Epithelial cell of esophagus (primary cell): ENCODE results near the gene PSTPIP2.
A peak's percentile ranks its signal among the peaks of the same experiment; 100 is the strongest.

Experiments used
- DNase-seq: peaks from one replicate; pipeline ENCODE4 v3.0.0; 2010; ENCODE audit warnings: low read depth
- H3K4me3 ChIP-seq: 2 replicates; pipeline ENCODE4 v1.5.1; 2011; ENCODE audit warnings: mild to moderate bottlenecking, low read length, control low read depth
- TF ChIP-seq, protein P1 (sequence below): IDR thresholded peaks from 2 replicates; pipeline ENCODE4 v1.5.1; 2011; ENCODE audit warnings: low read depth, mild to moderate bottlenecking, low read length, control low read depth, inconsistent platforms; ENCODE audit not compliant: insufficient read depth; ENCODE audit errors: missing control alignments

PSTPIP2 gene

GRCh38 chr18:46070232-46070631 is 1.8 kb downstream of the PSTPIP2 start:
- no peak for DNase-seq
- TF ChIP-seq, protein P1, sequence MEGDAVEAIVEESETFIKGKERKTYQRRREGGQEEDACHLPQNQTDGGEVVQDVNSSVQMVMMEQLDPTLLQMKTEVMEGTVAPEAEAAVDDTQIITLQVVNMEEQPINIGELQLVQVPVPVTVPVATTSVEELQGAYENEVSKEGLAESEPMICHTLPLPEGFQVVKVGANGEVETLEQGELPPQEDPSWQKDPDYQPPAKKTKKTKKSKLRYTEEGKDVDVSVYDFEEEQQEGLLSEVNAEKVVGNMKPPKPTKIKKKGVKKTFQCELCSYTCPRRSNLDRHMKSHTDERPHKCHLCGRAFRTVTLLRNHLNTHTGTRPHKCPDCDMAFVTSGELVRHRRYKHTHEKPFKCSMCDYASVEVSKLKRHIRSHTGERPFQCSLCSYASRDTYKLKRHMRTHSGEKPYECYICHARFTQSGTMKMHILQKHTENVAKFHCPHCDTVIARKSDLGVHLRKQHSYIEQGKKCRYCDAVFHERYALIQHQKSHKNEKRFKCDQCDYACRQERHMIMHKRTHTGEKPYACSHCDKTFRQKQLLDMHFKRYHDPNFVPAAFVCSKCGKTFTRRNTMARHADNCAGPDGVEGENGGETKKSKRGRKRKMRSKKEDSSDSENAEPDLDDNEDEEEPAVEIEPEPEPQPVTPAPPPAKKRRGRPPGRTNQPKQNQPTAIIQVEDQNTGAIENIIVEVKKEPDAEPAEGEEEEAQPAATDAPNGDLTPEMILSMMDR: no peak
- no peak overlapping the region for H3K4me3 ChIP-seq

DNA sequence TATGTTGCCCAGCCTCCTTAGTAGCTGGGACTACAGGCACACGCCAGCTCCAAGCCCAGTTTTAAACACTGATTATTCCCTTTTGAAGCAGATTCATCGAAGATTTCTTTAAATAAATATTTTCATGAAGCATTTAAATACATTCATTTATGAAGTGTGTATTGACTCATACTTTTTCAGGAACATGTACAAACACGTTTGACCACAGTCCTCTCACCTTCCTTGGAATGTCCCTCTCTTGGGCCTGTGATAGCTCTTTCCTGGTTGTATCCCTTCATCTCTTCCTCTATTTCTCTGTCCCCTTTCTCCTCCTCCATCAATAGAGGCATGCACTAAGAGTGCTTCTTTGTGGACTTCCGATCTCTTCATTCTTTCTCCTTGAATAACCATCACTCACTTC is 2.5 kb downstream of the PSTPIP2 start:
- H3K4me3 ChIP-seq: no peak overlapping the region
- TF ChIP-seq, protein P1: no peak
- DNase-seq: peak; percentile 91

GRCh38 chr18:46068763-46069162 is 3.3 kb downstream of the PSTPIP2 start:
- TF ChIP-seq, protein P1: no peak
- peak overlapping the region; percentile 33 for H3K4me3 ChIP-seq
- DNase-seq: peak; percentile 86

DNA sequence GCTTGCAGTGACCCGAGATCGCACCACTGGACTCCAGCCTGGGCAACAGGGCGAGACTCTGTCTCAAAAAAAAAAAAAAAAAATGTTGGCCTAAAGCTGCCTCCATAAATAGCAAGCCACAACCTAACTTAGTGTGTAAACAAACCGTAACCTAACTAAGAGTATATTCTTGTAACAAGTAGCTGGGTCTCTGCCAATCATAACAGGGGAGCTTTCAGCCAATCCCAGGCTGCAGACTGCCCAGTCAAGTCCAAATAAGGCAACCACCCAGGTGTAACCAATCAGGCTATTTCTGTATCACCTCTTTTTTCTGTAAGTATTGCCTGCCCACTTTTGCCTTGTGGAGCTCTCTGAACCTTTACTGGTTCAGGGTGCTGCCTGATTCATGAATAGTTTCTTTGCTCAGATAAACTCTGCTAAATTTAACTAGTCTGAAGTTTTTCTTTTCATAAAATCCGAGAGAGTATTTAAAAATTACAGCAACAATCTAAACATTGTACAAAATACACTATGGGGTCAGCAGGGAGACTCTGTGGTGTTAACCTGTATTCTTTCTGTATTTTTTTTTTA is 4.5 kb downstream of the PSTPIP2 start:
- no peak overlapping the region for H3K4me3 ChIP-seq
- TF ChIP-seq, protein P1: no peak
- no peak for DNase-seq

DNA sequence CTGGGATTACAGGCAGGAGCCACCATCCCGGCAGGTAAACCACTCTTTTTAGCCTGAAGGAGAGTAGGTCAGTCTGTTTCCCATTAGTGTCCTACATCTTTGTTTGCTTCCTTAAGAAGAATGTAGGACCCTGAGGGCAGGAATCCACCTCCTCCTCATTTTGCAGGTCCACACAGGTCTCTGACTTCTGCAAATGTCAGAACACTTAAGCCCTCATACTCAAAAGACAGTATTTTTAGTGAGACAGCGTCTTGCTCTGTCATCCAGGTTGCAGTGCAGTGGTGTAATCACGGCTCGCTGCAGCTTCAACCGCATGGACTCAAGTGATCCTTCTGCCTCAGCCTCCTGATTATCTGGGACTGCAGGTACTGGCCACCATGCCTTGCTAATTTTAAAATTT is 9.3 kb downstream of the PSTPIP2 start:
- TF ChIP-seq, protein P1: no peak
- H3K4me3 ChIP-seq: no peak overlapping the region
- DNase-seq: peak; percentile 98

GRCh38 chr18:46061796-46062195 is 10.3 kb downstream of the PSTPIP2 start:
- no peak for DNase-seq

DNA sequence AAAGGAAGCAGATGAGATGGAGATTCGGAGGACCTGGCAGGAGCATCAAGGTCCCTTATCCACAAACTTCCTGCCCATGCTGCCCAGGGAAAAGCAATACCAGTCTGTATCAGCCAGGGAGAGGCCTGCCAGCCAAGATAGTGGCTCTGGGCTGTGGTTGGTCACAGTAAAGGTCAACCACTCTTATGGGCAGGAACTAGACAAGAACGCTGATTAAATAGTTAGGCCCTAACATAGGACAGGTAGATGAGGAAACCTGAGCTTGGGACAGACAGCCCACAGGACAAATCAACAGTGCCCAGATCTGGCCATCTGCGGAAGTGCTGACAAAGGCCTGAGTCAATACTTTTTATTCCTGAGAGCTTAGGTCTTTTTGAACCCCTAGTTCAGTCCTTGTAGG is 10.7 kb downstream of the PSTPIP2 start:
- no peak for DNase-seq
- TF ChIP-seq, protein P1: no peak
- no peak overlapping the region for H3K4me3 ChIP-seq

More at GRCh38 chr18:46061796-46062195, 10.3 kb downstream of the PSTPIP2 start:
- no peak overlapping the region for H3K4me3 ChIP-seq
- TF ChIP-seq, protein P1: no peak
